Neural cell (in vitro differentiated cells): Measurements from ENCODE around the gene ERICH2.

ENCODE experiments used
- POLR2AphosphoS5 ChIP-seq: IDR thresholded peaks from 2 replicates; pipeline ENCODE4 v1.6.1; 2012
- TAF1 ChIP-seq: IDR thresholded peaks from 2 replicates; pipeline ENCODE4 v1.6.1; 2012; ENCODE audit warnings: low read depth

GRCh38 chr2:170798996-170799395 is 28.8 kb downstream of the ERICH2 start:
- no peak for TF ChIP-seq TAF1
- TF ChIP-seq POLR2AphosphoS5 = no peak
